NOMO-1 treated with DMSO at 0.1 percent for 48 hours (cell line): ENCODE measurements around the gene UBE2L3.
"Not testable (repeated sequence)": the region's sequence is repeated elsewhere in the genome, so short reads cannot be mapped to it uniquely, and the experiment has no call there.

Experiments
- DNase-seq: peaks from one replicate; lab custom pipeline; 2025; ENCODE audit not compliant: unreplicated experiment; lab: John Stamatoyannopoulos, UW

The UBE2L3 gene

GRCh38 chr22:21642584-21643448, 75.3 kb downstream of the UBE2L3 start:
- DNase-seq, result peak; percentile 69

- DNase-seq, result no peak
Measured at GRCh38 chr22:21643533-21644357, 76.2 kb downstream of the UBE2L3 start.

- not testable (repeated sequence) for DNase-seq
Measured at GRCh38 chr22:21645513-21645912, 78.0 kb downstream of the UBE2L3 start.

GRCh38 chr22:21646608-21647590, 79.4 kb downstream of the UBE2L3 start:
- DNase-seq, result peak; percentile 84

GRCh38 chr22:21650280-21650679, 82.8 kb downstream of the UBE2L3 start:
- DNase-seq, result no peak

GRCh38 chr22:21650823-21651520, 83.5 kb downstream of the UBE2L3 start:
- DNase-seq, result peak; percentile 7

- no peak for DNase-seq
Measured at GRCh38 chr22:21651521-21652009, 84.1 kb downstream of the UBE2L3 start.

GRCh38 chr22:21652010-21652546, 84.6 kb downstream of the UBE2L3 start:
- peak; percentile 88 for DNase-seq

GRCh38 chr22:21652547-21653545, 85.3 kb downstream of the UBE2L3 start:
- no peak for DNase-seq

- no peak for DNase-seq
Measured at GRCh38 chr22:21657020-21657359, 89.5 kb downstream of the UBE2L3 start.

GRCh38 chr22:21657360-21658032, 90.0 kb downstream of the UBE2L3 start:
- DNase-seq, result peak; percentile 75

- no peak for DNase-seq
Measured at GRCh38 chr22:21659864-21660525, 92.5 kb downstream of the UBE2L3 start.

- DNase-seq, result no peak
Measured at GRCh38 chr22:21660904-21661303, 93.4 kb downstream of the UBE2L3 start.

GRCh38 chr22:21661991-21662390, 94.5 kb downstream of the UBE2L3 start:
- no peak for DNase-seq

- DNase-seq, result no peak
Measured at GRCh38 chr22:21663738-21664137, 96.2 kb downstream of the UBE2L3 start.

- no peak for DNase-seq
Measured at GRCh38 chr22:21665047-21665851, 97.7 kb downstream of the UBE2L3 start.

- no peak for DNase-seq
Measured at GRCh38 chr22:21666786-21667185, 99.3 kb downstream of the UBE2L3 start.
